NCI-H748 (cell line): Measurements from ENCODE around the gene CTSZ.
"Not testable (repeated sequence)": the region's sequence is repeated elsewhere in the genome, so short reads cannot be mapped to it uniquely, and the experiment has no call there.

Experiments used
- DNase-seq: peaks from one replicate; lab custom pipeline; 2025; ENCODE audit not compliant: unreplicated experiment; lab: John Stamatoyannopoulos, UW

The CTSZ gene

DNA sequence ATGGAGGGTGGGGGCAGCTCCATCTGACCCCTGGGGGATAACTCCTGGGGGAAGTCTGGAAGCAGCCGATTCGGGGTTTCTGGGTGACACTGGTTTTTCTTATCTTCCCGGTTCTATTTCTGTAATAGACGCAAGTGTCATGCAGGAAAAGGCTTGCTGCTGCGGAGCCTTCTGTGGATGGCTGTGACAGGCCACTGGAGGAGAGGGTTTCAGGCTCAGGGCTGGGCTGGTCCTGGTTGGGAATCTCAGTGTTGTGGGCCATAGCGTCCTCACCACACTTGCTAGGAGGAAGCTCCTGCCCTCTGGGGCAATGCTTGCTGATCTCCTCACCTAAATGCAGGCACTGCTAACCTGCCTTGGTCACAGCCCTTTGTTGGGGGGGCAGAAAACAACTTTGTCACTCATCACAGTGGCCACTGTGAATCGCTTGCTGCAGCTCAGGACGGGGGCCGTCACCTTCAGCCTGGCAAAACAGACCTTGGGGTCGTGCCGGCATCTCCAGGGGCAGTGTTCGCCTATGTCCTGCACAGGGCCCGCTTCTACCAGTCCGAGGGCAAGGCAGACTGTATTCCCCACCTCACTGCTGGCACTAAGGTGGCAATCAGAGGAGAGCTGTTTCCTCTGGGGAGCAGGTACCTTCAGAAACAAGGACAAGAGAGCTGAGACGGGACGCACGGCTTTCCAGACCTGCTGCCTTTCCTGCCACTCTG is 7.8 kb upstream of the CTSZ start:
- DNase-seq = no peak

DNA sequence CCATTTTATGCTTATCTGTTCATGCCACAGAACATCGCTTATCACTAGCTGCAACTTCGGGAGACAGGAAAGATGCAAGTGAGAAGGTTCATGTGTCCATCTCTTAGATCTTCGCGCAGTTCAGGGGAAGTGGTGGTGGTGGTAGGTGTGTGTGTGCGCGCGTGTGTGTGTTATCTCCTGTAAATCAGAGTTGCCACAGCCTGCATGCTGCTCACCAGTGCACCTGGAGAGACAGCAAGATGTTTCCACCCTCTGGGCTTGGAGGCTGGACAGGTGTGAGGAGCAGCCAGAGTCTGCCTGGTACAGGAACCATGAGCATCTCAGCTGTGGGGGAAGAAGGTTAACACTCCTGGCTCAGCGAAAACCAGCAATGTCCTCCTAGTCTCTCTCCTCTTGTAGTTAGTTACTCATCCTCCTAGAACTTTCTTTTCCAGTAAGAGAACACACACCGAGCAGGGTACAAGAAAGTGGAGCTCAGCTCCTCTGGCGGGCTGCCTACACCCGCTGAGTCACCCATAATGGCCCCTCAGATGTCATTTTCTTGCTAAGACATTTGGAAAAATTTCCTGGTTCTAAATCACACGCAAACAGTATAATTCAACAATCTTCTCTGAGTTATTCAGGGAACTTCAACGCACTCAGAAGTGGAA is 7.0 kb upstream of the CTSZ start:
- no peak for DNase-seq

GRCh38 chr20:59013031-59013951 is 6.2 kb upstream of the CTSZ start:
- DNase-seq = no peak

DNA sequence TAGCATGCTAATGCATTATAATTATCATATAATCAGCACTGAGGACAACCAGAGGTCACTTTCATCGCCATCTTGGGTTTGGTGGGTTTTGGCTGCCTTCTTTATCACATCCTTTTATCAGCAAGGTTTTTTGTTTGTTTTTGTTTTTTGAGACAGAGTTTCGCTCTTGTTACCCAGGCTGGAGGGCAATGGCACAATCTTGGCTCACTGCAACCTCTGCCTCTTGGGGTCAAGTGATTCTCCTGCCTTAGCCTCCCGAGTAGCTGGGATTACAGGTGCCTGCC is 4.8 kb upstream of the CTSZ start:
- not testable (repeated sequence) for DNase-seq

DNA sequence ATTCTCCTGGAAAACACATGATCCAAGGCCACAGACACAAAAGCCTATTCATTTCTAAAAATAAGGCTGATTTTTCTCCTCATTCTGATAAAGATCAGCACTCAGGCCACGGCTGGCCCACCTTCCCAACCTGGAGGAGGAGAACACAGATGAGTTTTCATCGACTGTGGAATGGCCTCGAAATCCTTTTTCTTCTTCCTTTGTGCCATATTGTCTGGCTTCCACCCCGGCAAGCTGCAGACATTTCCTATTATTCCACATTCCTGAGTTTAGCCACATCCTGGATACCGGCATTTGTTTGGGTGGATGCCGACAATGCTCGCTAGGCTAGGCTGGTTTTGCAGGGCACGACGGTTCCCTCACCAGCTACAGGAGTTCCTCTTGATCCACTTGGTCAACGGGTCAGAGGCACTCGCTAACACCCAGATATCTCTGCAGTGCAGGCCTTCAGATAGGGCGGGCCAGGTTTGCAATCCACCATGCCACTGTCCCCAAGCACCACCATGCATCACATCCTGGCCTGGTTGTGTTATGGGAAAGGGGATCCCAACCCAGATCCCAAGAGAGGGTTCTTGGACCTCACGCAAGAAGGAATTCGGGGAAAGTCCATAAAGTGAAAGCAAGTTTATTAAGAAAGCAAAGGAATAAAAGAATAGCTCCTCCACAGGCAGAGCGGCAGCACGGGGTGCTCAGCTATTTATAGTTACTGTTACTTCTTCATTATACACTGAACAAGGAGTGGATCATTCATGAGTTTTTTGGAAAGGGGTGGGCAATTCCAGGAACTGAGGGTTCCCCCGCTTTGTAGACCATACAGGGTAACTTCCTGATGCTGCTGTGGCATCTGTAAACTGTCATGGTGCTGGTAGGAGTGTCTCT is 4.2 kb upstream of the CTSZ start:
- DNase-seq = no peak

GRCh38 chr20:59010321-59010994 is 3.4 kb upstream of the CTSZ start:
- no peak for DNase-seq

GRCh38 chr20:59008715-59009336 is 1.8 kb upstream of the CTSZ start:
- DNase-seq = no peak

DNA sequence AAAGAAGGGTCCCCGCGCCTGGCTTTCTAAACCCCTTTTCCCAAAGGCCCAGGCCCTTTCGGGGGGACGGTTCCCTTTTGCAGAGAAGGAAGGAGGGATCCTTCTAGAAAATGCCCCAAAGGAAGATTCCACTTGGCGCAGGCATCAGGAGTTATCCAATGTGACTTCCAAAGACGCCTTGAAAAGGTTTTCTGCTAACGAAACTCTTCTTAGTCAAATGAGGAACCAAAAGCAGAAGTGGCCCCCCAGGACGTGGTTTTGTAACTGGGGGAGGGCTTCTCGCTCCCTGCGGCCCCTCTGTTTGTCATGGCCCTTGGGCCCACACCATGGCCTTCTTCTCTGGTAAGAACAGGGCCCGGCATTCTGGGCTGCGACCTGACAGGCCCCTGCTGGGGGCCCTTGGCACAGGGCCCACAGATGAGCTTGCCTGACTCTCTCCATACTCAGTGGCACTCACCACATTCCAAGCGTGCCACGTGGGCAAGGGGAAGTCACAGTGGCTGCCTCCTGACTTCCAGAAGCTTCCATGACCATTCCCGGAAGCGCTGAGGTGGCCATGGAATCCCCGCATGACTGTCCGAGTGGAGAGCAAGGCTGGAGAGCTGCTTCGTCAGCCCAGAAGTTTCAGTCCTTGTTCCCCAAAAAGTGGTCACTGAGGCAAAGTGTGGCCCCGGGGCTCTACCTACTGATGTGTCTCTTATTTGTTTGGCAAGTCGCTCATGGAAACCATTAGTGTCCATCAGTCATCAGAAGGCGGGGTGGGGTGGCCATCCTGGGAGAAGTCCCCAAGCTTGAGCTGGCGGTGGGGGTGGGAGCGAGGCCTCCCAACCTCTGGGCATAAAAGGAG is 834 bp upstream of the CTSZ start:
- no peak for DNase-seq

- no peak for DNase-seq
Observed at GRCh38 chr20:59006167-59006863, 739 bp downstream of the CTSZ start.

DNA sequence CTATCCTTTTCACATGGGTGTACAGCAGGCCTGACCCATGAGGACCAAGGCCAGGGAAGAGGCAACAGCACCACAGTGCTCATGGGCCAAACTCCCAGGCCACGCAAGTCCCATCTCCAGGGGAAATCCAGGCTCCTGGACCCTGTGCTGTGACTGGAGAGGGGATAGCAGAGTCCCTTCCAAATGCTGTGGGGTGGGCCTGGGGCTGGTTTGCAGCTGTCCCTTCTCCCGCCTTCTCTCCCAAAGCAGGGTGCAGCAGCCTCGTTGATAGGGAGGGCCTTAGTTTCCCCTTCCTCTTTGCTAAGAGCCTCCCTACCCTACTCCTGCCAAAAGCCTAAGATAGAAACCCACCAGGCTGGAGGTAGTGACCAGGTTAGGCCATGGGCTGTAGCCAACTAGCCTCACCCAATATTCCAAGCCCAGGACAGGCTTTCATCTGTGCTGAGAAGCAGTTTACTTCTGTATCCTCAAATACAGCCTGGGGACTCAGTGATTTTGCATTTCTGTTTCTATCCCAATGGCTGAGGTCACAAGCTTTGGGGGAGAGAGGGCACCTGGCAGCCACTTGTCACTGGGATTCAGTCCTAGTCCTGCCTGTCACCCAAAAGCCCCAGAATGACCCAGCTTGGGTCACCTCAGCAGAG is 1.4 kb downstream of the CTSZ start:
- DNase-seq = no peak

- DNase-seq = no peak
Observed at GRCh38 chr20:59004763-59005522, 2.1 kb downstream of the CTSZ start.

DNA sequence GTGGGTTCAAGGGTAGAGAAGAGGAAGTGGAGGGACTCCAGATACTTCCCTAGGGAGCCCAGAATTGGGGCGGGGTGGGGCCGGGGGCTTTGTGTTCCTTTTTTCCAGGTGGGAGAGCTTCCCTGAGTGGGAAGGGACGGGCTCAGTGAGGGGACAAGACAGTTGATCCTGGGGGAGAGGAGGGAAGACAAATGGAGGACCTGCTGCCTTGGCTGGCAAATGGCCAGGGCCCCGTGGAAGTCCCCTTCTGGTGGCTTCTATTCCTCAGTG is 2.6 kb downstream of the CTSZ start:
- DNase-seq = no peak

GRCh38 chr20:59003836-59004492 is 3.1 kb downstream of the CTSZ start:
- DNase-seq = no peak

- DNase-seq = no peak
Observed at GRCh38 chr20:59002874-59003399, 4.1 kb downstream of the CTSZ start.

DNA sequence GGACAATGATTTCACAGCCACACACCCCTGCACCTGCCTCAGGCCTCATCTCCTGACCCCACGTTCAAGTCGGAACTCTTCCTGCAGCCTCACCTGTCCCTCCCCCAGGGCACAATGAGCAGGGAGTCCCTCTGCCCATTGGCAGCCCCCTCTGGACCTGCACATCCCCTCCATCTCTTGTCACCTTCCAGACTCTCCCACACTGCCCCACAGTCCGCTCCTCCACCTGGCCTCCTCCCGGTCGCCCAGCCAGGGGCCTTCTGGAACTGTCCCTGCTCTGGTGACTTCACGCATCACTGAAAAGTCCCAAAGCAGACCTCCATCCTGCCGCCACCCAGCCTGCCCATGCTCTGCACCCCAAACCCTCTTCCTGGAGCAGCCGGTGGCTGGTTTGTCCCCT is 4.7 kb downstream of the CTSZ start:
- no peak for DNase-seq

DNA sequence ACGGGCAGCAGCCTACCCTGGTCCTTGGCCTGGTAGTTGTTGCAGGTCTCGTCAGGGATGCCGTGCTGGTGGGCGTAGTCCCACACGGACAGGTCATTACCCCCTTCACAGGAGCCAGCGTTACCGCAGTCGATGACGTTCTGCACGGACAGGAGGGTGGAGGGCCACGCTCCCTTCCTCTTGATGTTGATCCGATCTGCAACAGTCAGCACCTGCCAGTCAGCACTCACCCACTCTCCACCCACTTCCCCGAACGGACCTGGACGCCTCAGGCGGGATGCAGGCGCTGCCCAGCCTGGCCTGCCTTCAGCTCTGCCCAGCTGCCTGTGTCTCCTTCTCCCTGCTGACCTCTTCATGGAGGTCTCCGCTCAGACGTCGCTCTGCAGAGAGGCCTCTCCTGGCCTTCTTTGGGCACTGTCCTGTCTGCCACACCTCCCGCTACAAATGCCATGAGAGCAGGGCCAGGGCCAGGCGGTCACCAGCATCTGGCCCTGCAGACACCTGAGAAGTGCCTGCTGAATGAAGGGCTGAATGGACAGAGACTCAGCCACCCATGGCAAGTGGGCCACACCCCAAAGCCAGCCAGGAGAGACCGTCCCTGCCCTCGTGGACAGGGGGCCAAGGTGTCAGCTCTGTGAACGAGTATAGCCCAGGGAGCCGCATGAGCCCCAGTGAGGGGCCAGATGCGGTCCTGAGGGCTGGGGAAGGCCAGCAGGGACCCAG is 5.4 kb downstream of the CTSZ start:
- no peak for DNase-seq
